ENCODE measurements around the gene MIA.

The MIA gene

GRCh38 chr19:40743926-40744325 is 31.4 kb upstream of the MIA start:
- DNase-seq: no peak
- Mint-ChIP-seq H3K27me3 (no peaks in the 10 kb centered on the region), H3K9me3 (no peaks in the 10 kb centered on the region), H3K27ac (no peak overlapping the region), H3K4me1 (peaks cover 24% of the 10 kb centered on the region), H3K4me3 (no peak overlapping the region)
- ATAC-seq: no peak

DNA sequence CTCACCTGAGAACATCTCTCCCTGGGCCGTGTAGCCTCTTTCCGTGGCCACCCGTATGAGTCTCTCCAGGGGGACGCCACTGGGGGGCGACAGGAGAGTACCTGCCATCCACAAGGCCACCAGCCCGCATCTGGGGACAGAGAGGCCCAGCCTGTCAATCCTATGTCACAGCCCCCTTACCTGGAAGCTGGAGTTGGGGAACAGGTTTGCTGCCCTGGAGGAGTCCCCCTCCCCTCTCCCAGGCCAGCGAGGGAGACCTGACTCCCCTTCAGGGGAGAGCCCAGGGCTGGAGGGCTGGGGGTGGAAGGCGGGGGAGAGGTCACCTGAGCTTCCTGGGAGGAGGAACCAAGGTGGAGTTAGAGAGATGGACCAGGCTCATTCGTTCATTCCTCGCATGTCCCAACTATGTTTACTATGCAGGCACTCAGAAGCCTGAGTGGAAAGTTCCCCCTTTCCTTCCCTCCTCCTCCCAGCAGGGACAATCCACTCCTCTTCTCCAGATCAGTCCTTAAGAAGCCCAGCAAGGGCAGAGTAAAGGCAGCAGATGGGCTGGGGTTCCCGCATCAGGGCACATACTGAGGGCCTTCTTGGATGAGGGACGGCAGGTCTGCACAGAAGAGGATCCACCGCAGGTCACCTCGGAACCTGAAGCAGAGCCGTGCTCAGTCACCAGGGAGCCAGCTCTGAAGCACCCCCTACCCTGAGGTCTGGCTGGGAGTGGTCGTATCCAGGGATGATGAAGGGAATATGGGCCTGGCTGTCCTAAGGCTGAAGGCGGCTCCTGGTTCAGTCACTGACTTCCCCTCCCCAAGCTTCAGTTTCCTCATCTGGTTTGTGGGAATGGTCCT is 30.5 kb upstream of the MIA start:
- peaks cover 24% of the 10 kb centered on the region for H3K4me1 Mint-ChIP-seq
- peak; percentile 66 for ATAC-seq
- peak in 1 of 2 donors; percentile 48 for DNase-seq
- no peak overlapping the region for H3K4me3 Mint-ChIP-seq
- no peaks in the 10 kb centered on the region for H3K27me3 Mint-ChIP-seq
- H3K9me3 Mint-ChIP-seq: no peaks in the 10 kb centered on the region
- H3K27ac Mint-ChIP-seq: no peak overlapping the region

DNA sequence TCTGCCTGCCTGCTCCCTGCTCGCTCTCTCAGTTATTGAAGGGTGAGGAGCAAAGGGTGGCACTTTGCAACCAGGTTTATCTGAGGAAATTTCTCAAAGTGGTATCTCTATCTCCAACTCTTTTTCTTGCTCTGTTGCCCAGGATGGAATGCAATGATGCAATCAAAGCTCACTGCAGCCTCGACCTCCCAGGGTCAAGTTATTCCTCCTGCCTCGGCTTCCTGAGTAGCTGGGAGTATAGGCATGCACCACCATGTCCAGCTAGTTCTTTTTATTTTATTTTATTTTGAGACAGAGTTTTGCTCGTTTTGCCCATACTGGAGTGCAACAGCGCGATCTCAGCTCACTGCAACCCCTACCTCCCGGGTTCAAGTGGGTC is 29.9 kb upstream of the MIA start:
- ATAC-seq: no peak
- Mint-ChIP-seq H3K27me3 (no peaks in the 10 kb centered on the region), H3K27ac (no peak overlapping the region), H3K9me3 (no peaks in the 10 kb centered on the region), H3K4me1 (peaks cover 26% of the 10 kb centered on the region), H3K4me3 (no peak overlapping the region)
- no peak for DNase-seq

GRCh38 chr19:40747536-40747935 is 27.8 kb upstream of the MIA start:
- H3K4me1 Mint-ChIP-seq: peaks cover 29% of the 10 kb centered on the region
- H3K4me3 Mint-ChIP-seq: no peak overlapping the region
- DNase-seq: no peak
- H3K27ac Mint-ChIP-seq: no peak overlapping the region
- no peaks in the 10 kb centered on the region for H3K9me3 Mint-ChIP-seq
- H3K27me3 Mint-ChIP-seq: no peaks in the 10 kb centered on the region
- ATAC-seq: no peak

DNA sequence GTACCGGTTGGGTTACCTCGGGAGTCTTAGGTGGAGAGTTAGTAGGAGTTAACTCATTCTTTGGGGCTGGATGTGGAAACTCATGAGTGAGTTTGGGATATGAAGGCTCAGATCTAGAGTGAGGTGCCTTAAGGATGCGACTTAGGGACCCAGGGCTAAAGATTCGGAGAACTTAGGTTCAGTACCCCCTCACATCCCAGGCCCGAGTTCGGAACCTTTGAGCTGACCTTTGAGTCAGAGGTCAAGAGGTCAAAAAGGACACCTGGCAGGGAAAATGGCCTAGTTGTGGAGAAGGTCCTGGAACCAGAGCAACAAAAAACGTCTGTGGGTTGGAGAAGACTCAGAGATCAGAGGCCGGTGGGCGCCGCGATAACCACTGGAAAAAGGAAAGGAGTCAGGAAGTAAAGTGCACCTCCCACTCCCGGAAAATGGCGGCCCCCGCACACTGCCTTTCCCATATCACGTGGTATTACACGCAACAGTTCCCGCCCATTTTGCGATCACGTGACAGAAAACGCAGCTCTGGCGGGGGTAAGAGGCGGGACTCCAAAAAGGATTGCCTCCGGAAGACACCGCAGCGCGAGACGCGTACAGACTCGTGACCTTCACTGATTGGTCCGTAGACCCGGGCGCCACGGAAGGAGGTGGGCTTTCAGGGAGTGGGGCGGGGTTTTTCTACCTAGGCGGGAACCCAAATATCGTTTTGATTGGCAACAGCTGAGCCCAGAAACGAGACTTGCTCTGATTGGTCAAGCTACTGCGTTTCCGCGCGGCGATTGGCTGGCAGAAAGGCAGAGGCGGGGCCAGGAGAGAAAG is 25.1 kb upstream of the MIA start, which contains the start of gene ACTMAP:
Gene ACTMAP, minus strand, starts transcription at position 420 of the 816 bp plus-strand sequence. CDS start 674 bp downstream, outside the sequence.
- DNase-seq (peak; percentile 99 to 100), ATAC-seq (peak; percentile 91)
- Mint-ChIP-seq H3K27me3 (no peaks in the 10 kb centered on the region), H3K4me3 (peak within 1 kb of the TSS; percentile 96 to 98), H3K27ac (peak within 1 kb of the TSS; percentile 98 to 99), H3K9me3 (no peaks in the 10 kb centered on the region), H3K4me1 (peaks cover 48% of the 10 kb centered on the region)

DNA sequence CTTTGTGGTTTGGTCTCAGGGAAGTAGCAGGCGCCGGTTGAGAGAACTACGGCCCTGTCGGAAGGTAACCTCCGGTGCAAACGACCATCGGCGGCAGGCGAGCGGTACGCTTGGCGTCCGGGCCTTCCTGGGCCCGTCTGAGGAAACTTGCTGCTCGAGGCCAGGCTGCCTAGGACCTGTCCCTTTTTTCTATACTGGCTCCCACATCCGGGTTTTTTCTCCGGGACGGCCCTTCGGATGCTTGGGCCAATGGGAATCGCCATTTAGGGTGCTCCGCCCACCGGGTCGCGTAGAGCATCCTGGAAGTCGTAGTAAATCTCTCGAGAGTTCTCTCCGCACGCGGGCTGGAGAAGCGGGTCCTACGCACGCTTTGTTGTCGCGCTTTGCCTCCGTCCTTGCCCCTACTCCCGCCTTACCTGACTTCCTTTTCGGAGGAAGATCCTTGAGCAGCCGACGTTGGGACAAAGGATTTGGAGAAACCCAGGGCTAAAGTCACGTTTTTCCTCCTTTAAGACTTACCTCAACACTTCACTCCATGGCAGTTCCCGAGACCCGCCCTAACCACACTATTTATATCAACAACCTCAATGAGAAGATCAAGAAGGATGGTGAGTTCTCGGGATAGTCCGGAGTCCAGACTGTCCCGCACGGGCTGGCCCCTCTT is 24.3 kb upstream of the MIA start, which contains the start of gene SNRPA:
Gene SNRPA, plus strand, starts transcription at position 330 of the 664 bp plus-strand sequence. Its CDS starts 206 bp downstream, at position 536.
- peak within 1 kb of the TSS; percentile 98 to 99 for H3K27ac Mint-ChIP-seq
- no peaks in the 10 kb centered on the region for H3K27me3 Mint-ChIP-seq
- H3K4me1 Mint-ChIP-seq: peaks cover 55% of the 10 kb centered on the region
- ATAC-seq: peak; percentile 83
- DNase-seq: peak; percentile 97
- peak within 1 kb of the TSS; percentile 96 to 98 for H3K4me3 Mint-ChIP-seq
- no peaks in the 10 kb centered on the region for H3K9me3 Mint-ChIP-seq

DNA sequence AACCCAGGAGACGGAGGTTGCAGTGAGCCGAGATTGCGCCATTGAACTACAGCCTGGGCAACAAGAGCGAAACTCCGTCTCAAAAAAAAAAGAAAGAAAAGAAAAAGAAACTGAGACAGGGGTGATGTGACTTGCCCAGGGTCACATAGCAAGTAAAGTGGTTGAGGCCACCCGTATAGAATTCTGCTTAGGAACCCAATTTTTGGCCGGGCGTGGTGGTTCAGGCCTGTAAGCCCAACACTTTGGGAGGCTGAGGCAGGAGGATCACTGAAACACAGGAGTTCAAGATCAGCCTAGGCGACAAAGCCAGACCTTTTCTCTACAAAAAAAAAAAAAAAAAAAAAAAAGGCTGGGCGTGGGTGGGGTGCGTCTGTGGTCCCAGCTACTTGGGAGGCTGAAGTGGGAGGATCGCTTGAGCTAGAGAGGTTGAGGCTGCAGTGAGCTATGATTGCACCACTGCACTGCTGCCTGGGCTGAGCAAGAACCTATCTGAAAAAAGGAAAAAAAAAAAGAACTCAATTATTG is 23.0 kb upstream of the MIA start:
- Mint-ChIP-seq H3K27me3 (no peaks in the 10 kb centered on the region), H3K9me3 (no peaks in the 10 kb centered on the region), H3K4me3 (peak overlapping the region; percentile 96 to 98), H3K4me1 (peaks cover 69% of the 10 kb centered on the region), H3K27ac (peak overlapping the region; percentile 98 to 99)
- ATAC-seq: no peak
- no peak for DNase-seq

- H3K4me1 Mint-ChIP-seq: peaks cover 62% of the 10 kb centered on the region
- DNase-seq (peak in 1 of 2 donors; percentile 61), ATAC-seq (no peak)
- H3K27ac Mint-ChIP-seq: peak overlapping the region; percentile 23 to 77
- no peaks in the 10 kb centered on the region for H3K27me3 Mint-ChIP-seq
- H3K9me3 Mint-ChIP-seq: no peaks in the 10 kb centered on the region
- peak overlapping the region; percentile 87 to 92 for H3K4me3 Mint-ChIP-seq
Measured at GRCh38 chr19:40754611-40755247, 20.6 kb upstream of the MIA start.

DNA sequence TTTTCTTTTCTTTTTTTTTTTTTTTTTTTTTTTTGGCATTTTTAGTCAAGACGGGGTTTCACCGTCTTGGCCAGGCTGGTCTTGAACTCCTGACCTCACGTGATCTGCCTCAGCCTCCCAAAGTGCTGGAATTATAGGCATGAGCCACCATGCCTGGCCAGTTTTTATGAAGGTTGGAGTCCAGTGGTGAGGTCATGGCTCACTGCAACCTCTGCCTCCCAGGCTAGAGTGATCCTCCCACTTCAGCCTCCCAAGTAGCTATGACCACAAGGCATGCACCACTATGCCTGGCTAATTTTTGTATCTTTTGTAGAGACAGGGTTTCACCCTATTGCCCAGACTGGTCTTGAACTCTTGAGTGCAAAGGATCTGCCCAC is 20.1 kb upstream of the MIA start:
- ATAC-seq (no peak), DNase-seq (no peak)
- peaks cover 64% of the 10 kb centered on the region for H3K4me1 Mint-ChIP-seq

GRCh38 chr19:40755791-40756190 is 19.5 kb upstream of the MIA start:
- DNase-seq: no peak
- no peak for ATAC-seq
- Mint-ChIP-seq H3K4me1 (peaks cover 69% of the 10 kb centered on the region), H3K27ac (peak overlapping the region in 1 of 2 donors; percentile 8), H3K4me3 (peak overlapping the region; percentile 87 to 92), H3K9me3 (no peaks in the 10 kb centered on the region), H3K27me3 (no peaks in the 10 kb centered on the region)

More for the DNA sequence above, 20.1 kb upstream of the MIA start:
- Mint-ChIP-seq H3K4me3 (peak overlapping the region; percentile 87 to 92), H3K9me3 (no peaks in the 10 kb centered on the region), H3K27me3 (no peaks in the 10 kb centered on the region), H3K27ac (peak overlapping the region; percentile 65 to 77)

- peaks cover 75% of the 10 kb centered on the region for H3K4me1 Mint-ChIP-seq
Measured at GRCh38 chr19:40756502-40757110, 18.7 kb upstream of the MIA start.

DNA sequence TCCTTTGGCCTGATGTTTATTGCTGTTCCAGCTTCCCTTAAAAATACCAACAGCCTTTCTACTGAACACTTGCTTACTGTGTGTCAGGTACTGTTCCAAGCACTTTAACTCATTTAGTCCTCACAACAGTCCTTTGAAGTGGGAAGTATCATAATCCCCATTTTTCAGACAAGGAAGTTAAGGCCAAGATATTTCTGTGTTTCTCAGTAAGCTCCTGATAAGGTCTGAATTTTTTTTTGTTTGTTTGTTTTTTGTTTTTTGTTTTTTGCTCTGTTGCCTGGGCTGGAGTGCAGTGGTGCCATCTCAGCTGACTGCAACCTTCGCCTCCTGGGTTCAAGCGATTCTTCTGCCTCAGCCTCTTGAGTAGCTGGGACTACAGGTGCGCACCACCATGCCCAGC is 16.8 kb upstream of the MIA start:
- ATAC-seq (no peak), DNase-seq (no peak)
- Mint-ChIP-seq H3K4me3 (no peak overlapping the region), H3K27me3 (no peaks in the 10 kb centered on the region), H3K27ac (no peak overlapping the region), H3K9me3 (no peaks in the 10 kb centered on the region), H3K4me1 (peaks cover 85% of the 10 kb centered on the region)

More at GRCh38 chr19:40756502-40757110, 18.7 kb upstream of the MIA start:
- Mint-ChIP-seq H3K4me3 (peak overlapping the region; percentile 31 to 87), H3K27ac (peak overlapping the region in 1 of 2 donors; percentile 64), H3K9me3 (no peaks in the 10 kb centered on the region), H3K27me3 (no peaks in the 10 kb centered on the region)
- peak in 1 of 2 donors; percentile 78 for DNase-seq
- ATAC-seq: peak; percentile 82

GRCh38 chr19:40759352-40759751 is 16.0 kb upstream of the MIA start:
- H3K27ac Mint-ChIP-seq: no peak overlapping the region
- no peak for ATAC-seq
- H3K4me1 Mint-ChIP-seq: peaks cover 88% of the 10 kb centered on the region

GRCh38 chr19:40762754-40763470 is 12.4 kb upstream of the MIA start:
- ATAC-seq: peak; percentile 66
- no peaks in the 10 kb centered on the region for H3K9me3 Mint-ChIP-seq

More at GRCh38 chr19:40759352-40759751, 16.0 kb upstream of the MIA start:
- H3K4me3 Mint-ChIP-seq: no peak overlapping the region
- no peaks in the 10 kb centered on the region for H3K9me3 Mint-ChIP-seq
- no peak for DNase-seq
- H3K27me3 Mint-ChIP-seq: no peaks in the 10 kb centered on the region

More at GRCh38 chr19:40762754-40763470, 12.4 kb upstream of the MIA start:
- Mint-ChIP-seq H3K27me3 (no peaks in the 10 kb centered on the region), H3K4me3 (peak overlapping the region; percentile 40), H3K27ac (peak overlapping the region; percentile 10 to 94), H3K4me1 (peaks cover 75% of the 10 kb centered on the region)
- DNase-seq: no peak
